Keratinocyte (primary cell): Measurements from ENCODE around the gene TMC2.

Source experiments
- CTCF ChIP-seq, 3 experiments: IDR thresholded peaks in 1 of 3; conservative IDR thresholded peaks in 1 of 3; optimal IDR thresholded peaks in 1 of 3; 2 replicates in 2 of 3; 3 replicates in 1 of 3; pipeline versions ENCODE3 to v1.5.1; 2011; ENCODE audit warnings: low read length in 3 of 3, mild to moderate bottlenecking in 3 of 3, moderate library complexity in 2 of 3, control low read depth in 1 of 3, inconsistent platforms in 1 of 3; ENCODE audit not compliant: insufficient read depth in 2 of 3; ENCODE audit errors: extremely low read depth in 1 of 3
- EZH2 ChIP-seq: IDR thresholded peaks from one replicate; pipeline ENCODE4 v1.6.1; 2012; ENCODE audit warnings: inconsistent platforms, mild to moderate bottlenecking, low read length, moderate library complexity

- TF ChIP-seq CTCF (optimal IDR thresholded peaks at IDR 0.05 in 1 of 3, IDR thresholded peaks at IDR 0.05 in 1 of 3, conservative IDR thresholded peaks at IDR 0.05 in 1 of 3; ENCODE audit: extremely low read depth in 1 of 3, insufficient read depth in 2 of 3, low read length in 3 of 3): no peak
- TF ChIP-seq EZH2: no peak
These were observed 118.0 kb downstream of the TMC2 start for GRCh38 chr20:2654384-2654822.
